ENCODE results near the gene LIPA.
A peak's percentile ranks its signal among the peaks of the same experiment; 100 is the strongest.
"Not testable (repeated sequence)": the region's sequence is repeated elsewhere in the genome, so short reads cannot be mapped to it uniquely, and the experiment has no call there.

LIPA gene

GRCh38 chr10:89216056-89216455 lies 35.5 kb downstream of the LIPA start:
- no peak overlapping the region for H3K4me3 ChIP-seq (ENCODE audit: low read depth, low read length)
- no peak for DNase-seq (ENCODE audit: low read depth)

- no peak overlapping the region for H3K4me3 ChIP-seq (ENCODE audit: low read depth, low read length)
- DNase-seq (ENCODE audit: low read depth) = no peak
Observed at GRCh38 chr10:89215511-89215910, 36.1 kb downstream of the LIPA start.

DNA sequence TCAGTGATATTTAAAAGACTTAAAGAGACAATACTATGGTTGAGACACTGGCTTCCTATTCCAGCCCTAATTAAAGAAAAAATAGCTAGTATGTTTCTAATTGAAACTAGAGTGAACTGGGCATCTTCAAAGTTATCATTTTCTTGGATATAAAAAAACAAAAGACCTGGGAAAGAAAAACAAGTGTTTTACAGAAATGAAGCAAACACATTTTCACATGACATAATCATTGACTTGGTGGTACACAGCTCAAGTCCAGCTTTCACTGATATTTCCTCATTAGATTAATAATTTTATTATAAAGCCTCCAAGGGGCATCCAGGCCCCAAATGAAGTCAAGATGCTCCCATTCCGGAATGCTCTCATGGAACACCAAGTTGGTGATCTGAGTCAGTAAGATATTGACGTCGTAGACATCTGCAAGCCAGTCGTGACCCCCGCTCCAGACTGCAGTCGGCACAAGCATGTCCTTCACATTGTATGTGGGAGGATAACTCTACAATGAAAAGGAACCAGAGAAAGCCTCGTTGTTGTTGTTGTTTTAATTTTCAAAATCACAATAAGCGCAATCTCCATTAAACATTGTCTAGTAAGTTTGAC lies 36.9 kb downstream of the LIPA start:
- DNase-seq (ENCODE audit: low read depth) = no peak
- H3K4me3 ChIP-seq (ENCODE audit: low read depth, low read length) = no peak overlapping the region

GRCh38 chr10:89213191-89213808 lies 38.3 kb downstream of the LIPA start:
- no peak overlapping the region for H3K4me3 ChIP-seq (ENCODE audit: low read depth, low read length)
- peak; percentile 38 for DNase-seq (ENCODE audit: low read depth)

DNA sequence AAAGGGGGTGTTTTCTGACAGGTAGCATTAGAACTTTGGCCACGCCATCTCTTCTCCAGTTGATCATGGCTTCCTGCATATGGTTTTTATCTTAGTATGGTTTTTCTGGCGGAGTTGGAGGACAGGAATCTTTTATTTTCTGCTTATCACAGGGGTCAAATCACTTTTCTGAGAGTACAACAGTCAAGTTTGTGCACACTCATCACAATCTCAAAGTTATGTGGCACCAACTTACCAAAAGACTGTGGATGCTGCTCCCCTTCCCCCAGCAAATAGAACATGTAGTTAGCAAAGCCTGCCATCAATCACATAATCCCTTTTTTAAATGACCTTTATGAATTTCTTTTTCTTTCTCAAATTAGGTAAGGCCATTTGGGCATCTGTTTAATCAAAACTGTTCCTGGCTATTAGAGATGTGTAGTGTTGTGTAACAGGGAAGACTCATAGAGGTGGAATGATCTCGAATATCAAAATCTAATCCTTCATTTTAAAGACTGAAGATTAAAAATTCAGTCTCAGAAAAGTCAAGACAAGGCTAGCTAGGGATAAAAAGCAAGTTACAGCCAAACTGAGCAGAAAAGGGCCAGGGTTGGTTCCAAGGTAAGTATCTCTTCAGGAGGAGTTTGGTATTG lies 40.7 kb downstream of the LIPA start:
- no peak for DNase-seq (ENCODE audit: low read depth)
- H3K4me3 ChIP-seq (ENCODE audit: low read depth, low read length) = no peak overlapping the region

- no peak for DNase-seq (ENCODE audit: low read depth)
- no peak overlapping the region for H3K4me3 ChIP-seq (ENCODE audit: low read depth, low read length)
Observed at GRCh38 chr10:89209718-89210117, 41.9 kb downstream of the LIPA start.

- H3K4me3 ChIP-seq (ENCODE audit: low read depth, low read length) = peak overlapping the region; percentile 55
- no peak for DNase-seq (ENCODE audit: low read depth)
Observed at GRCh38 chr10:89207801-89208551, 43.6 kb downstream of the LIPA start.

GRCh38 chr10:89207181-89207800 lies 44.3 kb downstream of the LIPA start, which contains the start of gene CH25H:
Gene CH25H (minus strand): TSS chr10:89207317. CDS start chr10:89207292, 25 bp downstream.
- peak; percentile 46 for DNase-seq (ENCODE audit: low read depth)
- peak within 1 kb of the TSS; percentile 55 for H3K4me3 ChIP-seq (ENCODE audit: low read depth, low read length)

- no peak for DNase-seq (ENCODE audit: low read depth)
- H3K4me3 ChIP-seq (ENCODE audit: low read depth, low read length) = peak overlapping the region; percentile 55
Observed at GRCh38 chr10:89206402-89207180, 45.0 kb downstream of the LIPA start.

DNA sequence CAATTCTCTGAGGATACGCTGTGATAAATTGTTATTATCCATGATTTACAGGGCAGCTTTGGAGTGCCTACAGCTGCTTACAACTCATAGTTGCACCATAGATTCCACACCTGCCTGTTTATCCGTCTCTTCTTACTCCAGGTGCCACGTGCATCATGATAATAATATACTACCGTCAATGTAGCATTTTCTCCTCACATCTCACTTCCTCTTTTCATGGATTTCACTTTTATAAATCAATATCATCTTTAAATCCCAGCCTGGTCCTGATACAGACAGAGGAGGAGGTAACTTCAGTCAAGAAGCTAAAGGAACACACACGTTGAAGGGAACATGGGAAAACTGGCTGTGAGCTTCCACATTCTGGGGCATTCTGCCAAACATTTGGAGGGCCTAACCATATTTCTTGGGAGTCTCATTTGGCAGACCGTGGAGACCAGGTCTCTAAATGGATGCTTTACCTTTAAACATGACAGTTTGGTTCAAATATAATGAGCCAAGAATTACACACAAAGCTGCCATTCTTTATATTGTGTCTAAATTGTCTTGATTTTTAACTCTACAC lies 46.9 kb downstream of the LIPA start:
- H3K4me3 ChIP-seq (ENCODE audit: low read depth, low read length) = no peak overlapping the region
- DNase-seq (ENCODE audit: low read depth) = no peak

GRCh38 chr10:89203237-89203636 lies 48.3 kb downstream of the LIPA start:
- DNase-seq (ENCODE audit: low read depth) = no peak
- H3K4me3 ChIP-seq (ENCODE audit: low read depth, low read length) = no peak overlapping the region

DNA sequence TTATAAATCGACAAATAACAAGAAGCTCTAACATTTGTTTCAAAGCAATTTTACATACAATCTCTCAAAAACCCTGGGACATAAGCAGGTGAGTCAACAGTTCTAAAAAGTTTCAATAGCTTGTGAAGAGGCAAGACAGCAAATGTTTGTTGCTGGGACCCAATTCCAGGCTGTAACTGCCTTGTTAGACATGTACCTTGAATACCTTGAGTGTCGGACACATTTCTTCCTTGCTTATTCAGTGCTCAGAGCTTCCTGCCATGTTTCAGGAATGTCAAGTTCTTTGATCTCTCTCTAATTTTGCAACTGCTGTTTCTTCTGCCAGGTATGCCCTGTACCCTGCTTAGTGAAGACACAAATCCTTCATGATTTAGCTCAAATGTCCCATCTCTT lies 49.5 kb downstream of the LIPA start:
- no peak for DNase-seq (ENCODE audit: low read depth)
- H3K4me3 ChIP-seq (ENCODE audit: low read depth, low read length) = no peak overlapping the region

DNA sequence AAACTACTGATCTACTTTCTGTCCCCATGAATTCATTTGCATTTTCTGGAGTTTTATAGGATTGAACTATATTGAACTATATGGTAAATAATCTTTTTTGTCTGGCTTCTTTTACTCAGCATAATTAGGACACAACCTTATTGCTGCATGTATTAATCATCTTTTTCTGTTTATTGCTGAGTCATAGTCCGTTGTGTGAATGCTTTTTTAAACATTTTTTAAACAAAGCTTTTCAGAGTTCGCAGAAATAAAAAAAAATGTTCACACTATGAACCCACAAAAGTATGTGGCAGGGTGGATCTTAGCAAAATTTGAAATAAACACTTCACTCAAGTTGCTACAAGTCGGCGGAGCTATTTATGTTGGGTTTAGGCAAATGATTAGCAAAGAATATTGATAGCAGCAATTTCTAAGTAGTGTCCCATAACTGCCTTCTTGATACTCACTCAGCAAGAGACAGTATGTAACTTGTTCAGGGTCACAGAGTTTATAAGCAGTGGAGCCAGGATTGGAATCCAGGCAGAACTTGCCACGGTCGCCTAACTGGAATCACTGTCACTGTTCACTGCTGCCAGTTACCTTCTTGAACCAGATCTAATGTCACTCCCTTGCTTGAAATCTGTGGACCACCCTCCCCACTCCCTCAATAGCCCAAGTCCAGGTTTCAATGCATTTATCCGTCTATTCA lies 50.1 kb downstream of the LIPA start:
- no peak for DNase-seq (ENCODE audit: low read depth)
- H3K4me3 ChIP-seq (ENCODE audit: low read depth, low read length) = no peak overlapping the region

DNA sequence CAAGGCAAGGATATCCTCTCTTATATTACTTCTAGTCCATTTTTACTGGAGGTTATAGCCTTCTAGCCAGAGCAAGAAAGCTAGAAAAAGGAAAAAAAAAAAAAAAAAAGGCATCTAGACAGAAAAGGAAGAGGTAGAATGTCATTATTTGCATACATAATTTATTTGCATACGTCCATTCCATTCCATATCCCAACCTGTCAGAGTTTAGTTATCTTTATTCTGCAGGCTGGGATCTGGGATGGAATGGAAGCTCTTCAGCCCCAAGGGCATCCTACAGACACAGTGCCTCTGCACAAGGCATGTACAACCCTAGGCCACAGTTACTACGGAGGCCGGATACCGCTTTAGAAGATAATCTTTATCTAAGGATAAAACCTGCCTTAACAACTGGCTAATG lies 54.1 kb downstream of the LIPA start:
- H3K4me3 ChIP-seq (ENCODE audit: low read depth, low read length) = no peak overlapping the region
- no peak for DNase-seq (ENCODE audit: low read depth)

DNA sequence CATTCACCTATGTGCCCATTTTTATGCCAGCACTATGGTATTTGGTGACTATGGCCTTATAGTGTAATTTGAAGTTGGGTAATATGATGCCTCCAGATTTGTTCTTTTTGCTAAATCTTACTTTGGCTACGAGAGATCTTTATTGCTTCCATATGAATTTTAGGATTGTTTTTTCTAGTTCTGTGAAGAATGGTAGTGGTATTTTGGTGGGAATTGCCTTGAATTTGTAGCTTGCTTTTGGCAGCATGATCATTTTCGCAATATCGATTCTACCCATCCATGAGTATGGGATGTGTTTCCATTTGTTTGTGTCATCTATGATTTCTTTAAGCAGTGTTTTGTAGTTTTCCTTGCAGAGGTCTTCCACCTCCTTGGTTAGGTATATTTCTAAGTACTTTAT lies 60.3 kb downstream of the LIPA start:
- not testable (repeated sequence) for DNase-seq (ENCODE audit: low read depth); H3K4me3 ChIP-seq (ENCODE audit: low read depth, low read length)

- no peak for DNase-seq (ENCODE audit: low read depth)
- H3K4me3 ChIP-seq (ENCODE audit: low read depth, low read length) = no peak overlapping the region
Observed at GRCh38 chr10:89189211-89189734, 62.3 kb downstream of the LIPA start.

DNA sequence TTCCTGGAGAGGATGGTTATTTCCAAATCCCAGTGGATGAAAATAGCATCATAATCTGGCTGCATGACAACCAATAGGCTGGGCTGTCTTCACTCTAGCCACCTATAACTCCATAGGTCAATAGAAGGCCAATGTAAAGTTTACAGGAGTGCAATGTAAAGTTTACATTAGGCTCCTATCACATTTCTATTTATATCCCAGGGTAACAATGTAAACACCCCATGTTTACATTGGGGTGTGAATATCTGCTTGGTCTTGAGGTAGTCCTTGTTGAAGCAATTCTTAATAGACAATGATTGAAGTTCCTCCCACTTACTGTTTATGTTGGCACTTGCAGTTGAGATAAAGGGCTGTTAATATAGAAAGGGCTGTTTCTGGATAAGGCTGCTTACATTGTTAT lies 65.9 kb downstream of the LIPA start:
- no peak overlapping the region for H3K4me3 ChIP-seq (ENCODE audit: low read depth, low read length)

GRCh38 chr10:89184638-89185037 lies 66.9 kb downstream of the LIPA start:
- no peak overlapping the region for H3K4me3 ChIP-seq (ENCODE audit: low read depth, low read length)
- DNase-seq (ENCODE audit: low read depth) = no peak

More for the DNA sequence above, 65.9 kb downstream of the LIPA start:
- DNase-seq (ENCODE audit: low read depth) = no peak

Measured in skeletal muscle cell (primary cell).